ENCODE measurements around the gene MRPL20. TPM values are rescaled to one million over a fixed set of nuclear protein-coding genes. Genes with fewer than 3 reads are reported as not detected.
A peak's percentile ranks its signal among the peaks of the same experiment; 100 is the strongest.
"Not testable (repeated sequence)": the region's sequence is repeated elsewhere in the genome, so short reads cannot be mapped to it uniquely, and the experiment has no call there.

The MRPL20 gene
- total and polyA plus RNA-seq, 10 donors, result 67.4 to 168 (median 101) TPM

GRCh38 chr1:1411626-1412025 lies 4.5 kb upstream of the MRPL20 start:
- Histone ChIP-seq H3K9me3 (peaks cover 0 to 11% (median 3%) of the 10 kb centered on the region in 8 donors), H3K36me3 (peaks cover 0 to 10% (median 0%) of the 10 kb centered on the region in 6 donors), H3K27me3 (replicated peaks in 1 of 7) (no peaks in the 10 kb centered on the region), H3K4me1 (peaks cover 10 to 28% (median 21%) of the 10 kb centered on the region in 6 donors), H3K4me3 (no peak overlapping the region), H3K27ac (no peak overlapping the region)
- TF ChIP-seq, protein P1, sequence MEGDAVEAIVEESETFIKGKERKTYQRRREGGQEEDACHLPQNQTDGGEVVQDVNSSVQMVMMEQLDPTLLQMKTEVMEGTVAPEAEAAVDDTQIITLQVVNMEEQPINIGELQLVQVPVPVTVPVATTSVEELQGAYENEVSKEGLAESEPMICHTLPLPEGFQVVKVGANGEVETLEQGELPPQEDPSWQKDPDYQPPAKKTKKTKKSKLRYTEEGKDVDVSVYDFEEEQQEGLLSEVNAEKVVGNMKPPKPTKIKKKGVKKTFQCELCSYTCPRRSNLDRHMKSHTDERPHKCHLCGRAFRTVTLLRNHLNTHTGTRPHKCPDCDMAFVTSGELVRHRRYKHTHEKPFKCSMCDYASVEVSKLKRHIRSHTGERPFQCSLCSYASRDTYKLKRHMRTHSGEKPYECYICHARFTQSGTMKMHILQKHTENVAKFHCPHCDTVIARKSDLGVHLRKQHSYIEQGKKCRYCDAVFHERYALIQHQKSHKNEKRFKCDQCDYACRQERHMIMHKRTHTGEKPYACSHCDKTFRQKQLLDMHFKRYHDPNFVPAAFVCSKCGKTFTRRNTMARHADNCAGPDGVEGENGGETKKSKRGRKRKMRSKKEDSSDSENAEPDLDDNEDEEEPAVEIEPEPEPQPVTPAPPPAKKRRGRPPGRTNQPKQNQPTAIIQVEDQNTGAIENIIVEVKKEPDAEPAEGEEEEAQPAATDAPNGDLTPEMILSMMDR (IDR thresholded peaks at IDR 0.05 in 8 of 11, conservative IDR thresholded peaks at IDR 0.05 in 3 of 11), result no peak
- TF ChIP-seq POLR2AphosphoS5 (IDR thresholded peaks at IDR 0.05), result no peak
- TF ChIP-seq POLR2A (IDR thresholded peaks at IDR 0.05), result no peak
- 92 to 96% (median 96%) methylated on average over 13 of the region's 13 CpGs for WGBS, 5 donors
- intact Hi-C loops (cut with DNase I; ENCODE audit: low total_unique reads), result no loop called here
- no peak for DNase-seq

DNA sequence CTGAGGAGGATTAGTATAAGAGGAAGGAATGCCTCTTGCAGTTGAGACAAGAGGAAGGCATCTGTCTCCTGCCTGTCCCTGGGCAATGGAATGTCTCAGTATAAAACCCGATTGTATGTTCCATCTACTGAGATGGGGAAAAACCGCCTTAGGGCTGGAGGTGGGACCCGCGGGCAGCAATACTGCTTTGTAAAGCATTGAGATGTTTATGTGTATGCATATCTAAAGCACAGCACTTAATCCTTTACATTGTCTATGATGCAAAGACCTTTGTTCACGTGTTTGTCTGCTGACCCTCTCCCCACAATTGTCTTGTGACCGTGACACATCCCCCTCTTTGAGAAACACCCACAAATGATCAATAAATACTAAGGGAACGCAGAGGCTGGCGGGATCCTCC lies 3.1 kb upstream of the MRPL20 start:
- DNase-seq; intact Hi-C loops (cut with DNase I; ENCODE audit: low total_unique reads); H3K27ac ChIP-seq; H3K4me3 ChIP-seq; H3K27me3 ChIP-seq (replicated peaks in 1 of 7): not testable (repeated sequence)
- WGBS, 5 donors, result 74 to 82% (median 78%) methylated on average over 8 of the region's 8 CpGs
- peaks cover 0 to 11% (median 3%) of the 10 kb centered on the region in 8 donors for H3K9me3 ChIP-seq
- peaks cover 0 to 21% (median 5%) of the 10 kb centered on the region in 6 donors for H3K36me3 ChIP-seq
- H3K4me1 ChIP-seq, result peaks cover 20 to 42% (median 34%) of the 10 kb centered on the region in 6 donors

DNA sequence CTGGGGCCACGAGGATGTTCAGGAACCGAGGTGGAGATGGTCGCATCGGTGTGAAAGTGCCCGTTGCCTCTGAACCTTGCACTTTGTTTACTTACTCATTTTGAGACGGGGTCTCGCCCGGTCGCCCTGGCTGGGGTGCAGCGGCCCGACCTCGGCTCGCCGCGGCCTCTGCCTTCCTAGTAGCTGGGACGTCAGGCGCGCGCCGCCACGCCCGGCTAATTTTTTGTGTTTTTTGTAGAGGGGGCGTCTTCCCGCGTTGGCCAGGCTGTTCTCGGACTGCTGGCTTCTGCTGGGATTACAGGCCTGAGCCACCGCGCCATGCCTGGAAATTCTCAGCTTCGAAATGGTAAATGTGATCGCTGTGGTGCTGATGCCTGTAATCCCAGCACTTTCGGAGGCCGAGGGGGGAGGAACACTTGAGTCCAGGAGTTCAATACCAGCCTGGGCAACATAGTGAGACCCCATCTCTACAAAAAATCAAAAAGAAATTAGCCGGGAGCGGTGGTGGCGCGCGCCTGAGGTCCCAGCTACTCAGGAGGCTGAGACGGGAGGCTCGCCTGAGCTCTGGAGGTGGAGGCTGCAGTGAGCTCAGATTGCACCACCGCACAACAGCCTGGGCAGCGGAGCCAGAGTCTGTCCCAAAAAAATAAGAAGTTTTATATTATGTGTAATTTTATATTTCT lies 684 bp upstream of the MRPL20 start:
- WGBS, 5 donors, result 9 to 14% (median 11%) methylated on average over 36 to 41 of the region's 41 CpGs
- TF ChIP-seq POLR2AphosphoS5 (IDR thresholded peaks at IDR 0.05), result no peak
- TF ChIP-seq, protein P1 (IDR thresholded peaks at IDR 0.05 in 8 of 11, conservative IDR thresholded peaks at IDR 0.05 in 3 of 11), result no peak
- no peak for TF ChIP-seq POLR2A (IDR thresholded peaks at IDR 0.05)
- Histone ChIP-seq H3K4me3 (peak overlapping the region; percentile 76 to 100 (median 100)), H3K27ac (peak overlapping the region; percentile 86 to 94 (median 90)), H3K36me3 (peaks cover 0 to 46% (median 29%) of the 10 kb centered on the region in 6 donors), H3K27me3 (replicated peaks in 1 of 7) (no peaks in the 10 kb centered on the region), H3K9me3 (peaks cover 0 to 8% (median 3%) of the 10 kb centered on the region in 8 donors), H3K4me1 (peaks cover 20 to 66% (median 50%) of the 10 kb centered on the region in 6 donors)
- no peak for DNase-seq
- intact Hi-C loops (cut with DNase I; ENCODE audit: low total_unique reads), result no loop called here

DNA sequence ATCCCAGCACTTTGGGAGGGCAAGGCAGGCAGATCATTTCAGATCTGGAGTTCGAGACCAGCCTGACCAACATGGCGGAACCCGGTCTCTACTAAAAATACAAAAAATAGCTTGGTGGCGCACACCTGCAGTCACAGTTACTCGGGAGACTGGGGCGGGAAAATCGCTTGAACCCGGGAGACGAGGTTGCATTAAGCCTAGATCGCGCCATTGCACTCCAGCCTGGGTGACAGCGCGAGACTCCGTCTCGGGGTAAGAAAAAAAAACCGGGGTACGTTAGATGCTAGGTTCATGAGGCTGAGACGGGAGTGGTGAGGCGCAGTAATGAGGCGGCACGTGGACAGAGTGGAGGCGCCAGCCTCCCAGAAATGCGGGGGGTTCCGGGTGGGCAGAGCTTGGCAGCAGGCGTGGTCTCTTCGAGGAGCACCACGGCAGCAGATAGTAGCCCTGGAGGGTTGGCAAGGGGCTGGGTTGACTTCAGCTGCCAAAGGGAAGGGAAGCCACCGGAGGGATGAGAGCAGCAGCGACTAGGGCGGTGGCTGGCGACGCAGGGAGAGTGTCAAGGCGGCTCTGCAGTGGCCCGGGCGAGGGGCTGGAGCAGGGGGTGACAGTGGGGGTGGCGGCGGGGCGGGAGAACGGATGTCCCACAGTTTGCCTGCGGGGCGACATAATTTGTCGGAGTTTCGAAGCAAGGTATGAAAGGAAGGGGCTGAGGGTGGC lies 832 bp downstream of the MRPL20 start:
- peak overlapping the region; percentile 85 to 94 (median 90) for H3K27ac ChIP-seq
- peak; percentile 83 for DNase-seq
- peak overlapping the region; percentile 76 to 100 (median 100) for H3K4me3 ChIP-seq
- TF ChIP-seq POLR2A (IDR thresholded peaks at IDR 0.05) (no peak), POLR2AphosphoS5 (IDR thresholded peaks at IDR 0.05) (no peak)
- TF ChIP-seq, protein P1 (IDR thresholded peaks at IDR 0.05 in 8 of 11, conservative IDR thresholded peaks at IDR 0.05 in 3 of 11), result no peak
- 39 to 43% (median 41%) methylated on average over 43 of the region's 43 CpGs for WGBS, 5 donors
- H3K4me1 ChIP-seq, result peaks cover 20 to 81% (median 60%) of the 10 kb centered on the region in 6 donors
- no peaks in the 10 kb centered on the region for H3K9me3 ChIP-seq
- peaks cover 0 to 61% (median 45%) of the 10 kb centered on the region in 6 donors for H3K36me3 ChIP-seq
- no peaks in the 10 kb centered on the region for H3K27me3 ChIP-seq (replicated peaks in 1 of 7)
- intact Hi-C loops (cut with DNase I; ENCODE audit: low total_unique reads), result no loop called here

Data from spleen (tissue), 11 donors.